ENCODE results near the gene PHF2. TPM values are rescaled to one million over a fixed set of nuclear protein-coding genes. Genes with fewer than 3 reads are reported as not detected.

Gene PHF2
- total RNA-seq, 1 experiment from 2014 or later: 18.9 TPM

GRCh38 chr9:93653760-93654159, 77.4 kb downstream of the PHF2 start:
- H3K9me3 Mint-ChIP-seq (ENCODE audit: unreplicated experiment): no peaks in the 10 kb centered on the region
- DNase-seq (ENCODE audit: unreplicated experiment): no peak
- H3K27me3 Mint-ChIP-seq (ENCODE audit: insufficient read depth, unreplicated experiment): no peaks in the 10 kb centered on the region
- no TSS peak for BruUV-seq (replicated peaks)
- H3K4me3 Mint-ChIP-seq (ENCODE audit: unreplicated experiment): no peak overlapping the region
- intact Hi-C loops (cut with micrococcal nuclease): no loop called here
- no peak overlapping the region for H3K27ac Mint-ChIP-seq (ENCODE audit: low read depth, unreplicated experiment)
- H3K36me3 Mint-ChIP-seq (ENCODE audit: insufficient read depth, unreplicated experiment): peaks cover 23% of the 10 kb centered on the region
- no peaks in the 10 kb centered on the region for H3K4me1 Mint-ChIP-seq (ENCODE audit: insufficient read depth, unreplicated experiment)
- TF ChIP-seq CTCF (IDR thresholded peaks at IDR 0.05; ENCODE audit: unreplicated experiment): no peak
- ChIA-PET POLR2A (no interaction called here), CTCF (no interaction called here)

- H3K27me3 Mint-ChIP-seq (ENCODE audit: insufficient read depth, unreplicated experiment): no peaks in the 10 kb centered on the region
- POLR2A ChIA-PET: no interaction called here
- H3K4me3 Mint-ChIP-seq (ENCODE audit: unreplicated experiment): no peak overlapping the region
- no TSS peak for BruUV-seq (replicated peaks)
- H3K4me1 Mint-ChIP-seq (ENCODE audit: insufficient read depth, unreplicated experiment): no peaks in the 10 kb centered on the region
- CTCF ChIA-PET: no interaction called here
- intact Hi-C loops (cut with micrococcal nuclease): no loop called here
- no peak overlapping the region for H3K27ac Mint-ChIP-seq (ENCODE audit: low read depth, unreplicated experiment)
- peaks cover 23% of the 10 kb centered on the region for H3K36me3 Mint-ChIP-seq (ENCODE audit: insufficient read depth, unreplicated experiment)
- no peaks in the 10 kb centered on the region for H3K9me3 Mint-ChIP-seq (ENCODE audit: unreplicated experiment)
- TF ChIP-seq CTCF (IDR thresholded peaks at IDR 0.05; ENCODE audit: unreplicated experiment): no peak
- no peak for DNase-seq (ENCODE audit: unreplicated experiment)
Measured at GRCh38 chr9:93654351-93654961, 78.1 kb downstream of the PHF2 start.

GRCh38 chr9:93655621-93656425, 79.4 kb downstream of the PHF2 start:
- H3K27ac Mint-ChIP-seq (ENCODE audit: low read depth, unreplicated experiment): no peak overlapping the region
- H3K4me3 Mint-ChIP-seq (ENCODE audit: unreplicated experiment): no peak overlapping the region
- ChIA-PET POLR2A (no interaction called here), CTCF (interaction anchor here (0.6 kb wide), 1 partner anchor 24 kb away, joined by 3 read pairs; no protein-coding TSS in a partner anchor)
- BruUV-seq (replicated peaks): no TSS peak
- no peaks in the 10 kb centered on the region for H3K9me3 Mint-ChIP-seq (ENCODE audit: unreplicated experiment)
- peaks cover 20% of the 10 kb centered on the region for H3K36me3 Mint-ChIP-seq (ENCODE audit: insufficient read depth, unreplicated experiment)
- no peaks in the 10 kb centered on the region for H3K27me3 Mint-ChIP-seq (ENCODE audit: insufficient read depth, unreplicated experiment)
- intact Hi-C loops (cut with micrococcal nuclease): no loop called here
- no peak for TF ChIP-seq CTCF (IDR thresholded peaks at IDR 0.05; ENCODE audit: unreplicated experiment)
- no peak for DNase-seq (ENCODE audit: unreplicated experiment)
- H3K4me1 Mint-ChIP-seq (ENCODE audit: insufficient read depth, unreplicated experiment): no peaks in the 10 kb centered on the region

- H3K4me3 Mint-ChIP-seq (ENCODE audit: unreplicated experiment): no peak overlapping the region
- no peaks in the 10 kb centered on the region for H3K27me3 Mint-ChIP-seq (ENCODE audit: insufficient read depth, unreplicated experiment)
- H3K27ac Mint-ChIP-seq (ENCODE audit: low read depth, unreplicated experiment): no peak overlapping the region
- no peak for DNase-seq (ENCODE audit: unreplicated experiment)
- POLR2A ChIA-PET: no interaction called here
- no peaks in the 10 kb centered on the region for H3K4me1 Mint-ChIP-seq (ENCODE audit: insufficient read depth, unreplicated experiment)
- intact Hi-C loops (cut with micrococcal nuclease): no loop called here
- CTCF ChIA-PET: no interaction called here
- no TSS peak for BruUV-seq (replicated peaks)
- no peaks in the 10 kb centered on the region for H3K9me3 Mint-ChIP-seq (ENCODE audit: unreplicated experiment)
- TF ChIP-seq CTCF (IDR thresholded peaks at IDR 0.05; ENCODE audit: unreplicated experiment): no peak
- peaks cover 12% of the 10 kb centered on the region for H3K36me3 Mint-ChIP-seq (ENCODE audit: insufficient read depth, unreplicated experiment)
Measured at GRCh38 chr9:93656426-93657239, 80.2 kb downstream of the PHF2 start.

Measured in MCF 10A (cell line).